OCI-LY1 (cell line): Measurements from ENCODE around the gene NDRG4.
A peak's percentile ranks its signal among the peaks of the same experiment; 100 is the strongest.

Source experiments
- H2AFZ ChIP-seq: fragments of 200-600 bp; sonication (generic), shearing (Covaris generic); 2 replicates; pipeline ENCODE4 v1.6.0; 2014; ENCODE audit warnings: antibody characterized with exemption, mild to moderate bottlenecking, low read length
- H3F3A ChIP-seq: fragments of 200-600 bp; sonication (generic), shearing (Covaris generic); 2 replicates; pipeline ENCODE4 v1.6.0; 2014; ENCODE audit warnings: mild to moderate bottlenecking, antibody characterized with exemption, low read length, moderate library complexity; ENCODE audit not compliant: insufficient read depth
- H3K27ac ChIP-seq: fragments of 200-600 bp; sonication (generic); 2 replicates; pipeline ENCODE4 v1.5.1; 2014; ENCODE audit warnings: low read length, mixed run types, mild to moderate bottlenecking, low read depth; ENCODE audit not compliant: poor library complexity, severe bottlenecking
- H3K27me3 ChIP-seq: fragments of 200-600 bp; sonication (generic); 2 replicates; pipeline ENCODE4 v1.6.0; 2014; ENCODE audit warnings: antibody characterized with exemption, mild to moderate bottlenecking, low read length, moderate library complexity; ENCODE audit not compliant: insufficient read depth
- H3K36me3 ChIP-seq: fragments of 200-600 bp; sonication (generic); 2 replicates; pipeline ENCODE4 v1.6.1; 2014; ENCODE audit warnings: mild to moderate bottlenecking, antibody characterized with exemption, low read length, moderate library complexity, mixed read lengths; ENCODE audit not compliant: insufficient read depth
- H3K4me1 ChIP-seq: fragments of 200-600 bp; sonication (generic); 2 replicates; pipeline ENCODE4 v1.5.1; 2014; ENCODE audit warnings: mild to moderate bottlenecking, low read length, moderate library complexity; ENCODE audit not compliant: insufficient read depth, severe bottlenecking
- H3K4me2 ChIP-seq: fragments of 200-600 bp; sonication (generic), shearing (Covaris generic); 2 replicates; pipeline ENCODE4 v1.6.1; 2014; ENCODE audit warnings: low read length
- H3K4me3 ChIP-seq: fragments of 200-600 bp; sonication (generic); 2 replicates; pipeline ENCODE4 v1.5.1; 2014; ENCODE audit warnings: low read length, low read depth, mild to moderate bottlenecking, mixed read lengths; ENCODE audit not compliant: poor library complexity, severe bottlenecking
- H3K79me2 ChIP-seq: fragments of 200-600 bp; shearing (Covaris generic); 2 replicates; pipeline ENCODE4 v1.6.1; 2016; ENCODE audit warnings: mixed run types, low read length, mixed read lengths; ENCODE audit not compliant: insufficient read depth
- H3K9ac ChIP-seq: fragments of 200-600 bp; sonication (generic), shearing (Covaris generic); 2 replicates; pipeline ENCODE4 v1.6.1; 2014; ENCODE audit warnings: mild to moderate bottlenecking, low read length, mixed read lengths
- H3K9me2 ChIP-seq: fragments of 200-600 bp; sonication (generic), shearing (Covaris generic); 2 replicates; pipeline ENCODE4 v1.6.1; 2014; ENCODE audit warnings: low read depth, mild to moderate bottlenecking, low read length, mixed read lengths
- H3K9me3 ChIP-seq: fragments of 200-600 bp; shearing (Covaris generic); 2 replicates; pipeline ENCODE4 v1.6.1; 2014; ENCODE audit warnings: low read length, mixed read lengths
- H4K20me1 ChIP-seq: fragments of 200-600 bp; sonication (generic), shearing (Covaris generic); 2 replicates; pipeline ENCODE4 v1.6.0; 2016; ENCODE audit warnings: mild to moderate bottlenecking, low read length; ENCODE audit not compliant: insufficient read depth
- EZH2 ChIP-seq: fragments of 200-600 bp; sonication (generic), shearing (Covaris generic); IDR thresholded peaks from 2 replicates; pipeline ENCODE4 v1.8.0; 2017; ENCODE audit warnings: borderline replicate concordance, mixed run types, mild to moderate bottlenecking, antibody characterized with exemption, low read length, moderate library complexity, mixed read lengths
- TF ChIP-seq, protein P1 (sequence below): fragments of 200-600 bp; sonication (generic), shearing (Covaris generic); IDR thresholded peaks from 2 replicates; pipeline ENCODE4 v1.5.1; 2017; ENCODE audit warnings: mild to moderate bottlenecking, antibody characterized with exemption, low read length, moderate library complexity, mixed read lengths

The NDRG4 gene

DNA sequence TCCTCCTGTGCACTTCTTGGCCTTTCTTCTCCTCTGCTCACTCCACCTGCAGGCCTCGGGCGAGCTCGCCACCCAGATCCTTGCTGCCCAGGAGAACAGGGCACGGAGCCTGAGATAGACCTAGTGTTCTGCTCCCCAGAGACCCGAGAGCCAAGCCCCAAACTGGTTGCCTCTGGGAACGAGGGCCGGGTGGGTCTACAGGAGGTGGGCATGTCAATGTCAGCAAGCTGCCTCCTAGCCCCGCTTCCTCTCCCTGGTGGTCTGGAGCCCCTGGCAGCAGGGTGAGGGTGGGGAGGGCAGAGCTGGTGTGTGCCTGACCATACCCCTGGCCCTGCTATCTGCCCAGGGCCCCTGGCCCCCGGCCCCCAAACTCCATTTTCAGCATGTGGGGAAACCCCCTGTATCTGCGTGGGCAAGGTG is 841 bp upstream of the NDRG4 start:
- Histone ChIP-seq H3K27me3 (0 out of 2 replicates have a peak, but pooled peaks cover 5% of the 10 kb centered on the region), H3K4me3 (no peak overlapping the region), H3K79me2 (no peaks in the 10 kb centered on the region), H3K4me1 (peaks cover 23% of the 10 kb centered on the region), H3K9me2 (no peaks in the 10 kb centered on the region), H3F3A (no peaks in the 10 kb centered on the region), H3K36me3 (no peaks in the 10 kb centered on the region), H2AFZ (no peak overlapping the region), H4K20me1 (no peaks in the 10 kb centered on the region), H3K9ac (no peak overlapping the region), H3K27ac (no peak overlapping the region), H3K4me2 (no peak overlapping the region), H3K9me3 (no peaks in the 10 kb centered on the region)
- TF ChIP-seq EZH2, result no peak
- TF ChIP-seq, protein P1, sequence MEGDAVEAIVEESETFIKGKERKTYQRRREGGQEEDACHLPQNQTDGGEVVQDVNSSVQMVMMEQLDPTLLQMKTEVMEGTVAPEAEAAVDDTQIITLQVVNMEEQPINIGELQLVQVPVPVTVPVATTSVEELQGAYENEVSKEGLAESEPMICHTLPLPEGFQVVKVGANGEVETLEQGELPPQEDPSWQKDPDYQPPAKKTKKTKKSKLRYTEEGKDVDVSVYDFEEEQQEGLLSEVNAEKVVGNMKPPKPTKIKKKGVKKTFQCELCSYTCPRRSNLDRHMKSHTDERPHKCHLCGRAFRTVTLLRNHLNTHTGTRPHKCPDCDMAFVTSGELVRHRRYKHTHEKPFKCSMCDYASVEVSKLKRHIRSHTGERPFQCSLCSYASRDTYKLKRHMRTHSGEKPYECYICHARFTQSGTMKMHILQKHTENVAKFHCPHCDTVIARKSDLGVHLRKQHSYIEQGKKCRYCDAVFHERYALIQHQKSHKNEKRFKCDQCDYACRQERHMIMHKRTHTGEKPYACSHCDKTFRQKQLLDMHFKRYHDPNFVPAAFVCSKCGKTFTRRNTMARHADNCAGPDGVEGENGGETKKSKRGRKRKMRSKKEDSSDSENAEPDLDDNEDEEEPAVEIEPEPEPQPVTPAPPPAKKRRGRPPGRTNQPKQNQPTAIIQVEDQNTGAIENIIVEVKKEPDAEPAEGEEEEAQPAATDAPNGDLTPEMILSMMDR, result no peak

DNA sequence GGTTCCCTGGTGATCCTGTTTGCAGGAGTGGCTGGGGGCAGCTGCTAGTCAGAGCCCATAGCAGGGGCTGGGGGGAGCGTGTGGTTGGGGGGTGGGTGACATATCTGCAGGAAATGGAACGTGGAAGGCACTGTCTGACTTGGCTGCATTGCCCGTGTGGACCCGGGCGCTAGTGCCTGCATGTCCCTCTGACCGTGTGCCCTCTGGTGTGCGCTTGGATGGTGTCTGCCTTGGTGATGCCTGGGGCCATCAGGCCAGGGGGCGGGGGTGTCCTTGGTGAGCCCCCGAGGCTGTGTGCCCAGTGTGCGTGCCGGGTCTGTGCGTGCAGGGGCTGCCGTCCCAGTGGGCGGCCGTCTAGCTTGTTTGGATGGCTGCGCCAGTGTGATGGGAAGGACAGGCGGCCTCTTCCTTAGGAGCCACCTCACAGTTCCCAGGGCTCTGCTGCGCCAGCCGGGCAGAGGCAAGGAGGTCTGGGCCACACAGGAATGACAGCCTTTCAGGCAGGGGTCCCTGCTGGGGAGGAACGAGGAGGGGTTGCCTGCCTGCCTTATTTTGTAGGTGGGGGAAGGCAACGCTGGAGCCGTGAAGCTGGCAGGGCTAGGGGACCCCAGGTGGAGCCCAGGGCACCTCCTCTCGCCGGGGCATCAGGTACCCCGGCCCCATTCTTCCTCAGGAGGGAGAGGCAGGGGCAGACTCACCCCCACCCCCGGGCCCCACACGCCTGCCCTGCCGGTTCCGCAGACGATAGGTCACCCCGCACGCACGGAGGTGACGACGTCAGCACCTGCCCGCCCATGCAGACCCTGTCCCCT is 693 bp downstream of the NDRG4 start:
- H3F3A ChIP-seq, result no peaks in the 10 kb centered on the region
- peak overlapping the region; percentile 59 for H3K4me3 ChIP-seq
- peak overlapping the region; percentile 71 for H3K4me2 ChIP-seq
- 0 out of 2 replicates have a peak, but pooled peaks cover 5% of the 10 kb centered on the region for H3K27me3 ChIP-seq
- TF ChIP-seq EZH2, result no peak
- TF ChIP-seq, protein P1, result no peak
- peaks cover 23% of the 10 kb centered on the region for H3K4me1 ChIP-seq
- no peak overlapping the region for H2AFZ ChIP-seq
- no peaks in the 10 kb centered on the region for H3K36me3 ChIP-seq
- H3K79me2 ChIP-seq, result no peaks in the 10 kb centered on the region
- H3K9me3 ChIP-seq, result no peaks in the 10 kb centered on the region
- H4K20me1 ChIP-seq, result no peaks in the 10 kb centered on the region
- no peak overlapping the region for H3K27ac ChIP-seq
- H3K9ac ChIP-seq, result peak overlapping the region; percentile 19; the same call in 1 of the 2 replicates
- H3K9me2 ChIP-seq, result no peaks in the 10 kb centered on the region

DNA sequence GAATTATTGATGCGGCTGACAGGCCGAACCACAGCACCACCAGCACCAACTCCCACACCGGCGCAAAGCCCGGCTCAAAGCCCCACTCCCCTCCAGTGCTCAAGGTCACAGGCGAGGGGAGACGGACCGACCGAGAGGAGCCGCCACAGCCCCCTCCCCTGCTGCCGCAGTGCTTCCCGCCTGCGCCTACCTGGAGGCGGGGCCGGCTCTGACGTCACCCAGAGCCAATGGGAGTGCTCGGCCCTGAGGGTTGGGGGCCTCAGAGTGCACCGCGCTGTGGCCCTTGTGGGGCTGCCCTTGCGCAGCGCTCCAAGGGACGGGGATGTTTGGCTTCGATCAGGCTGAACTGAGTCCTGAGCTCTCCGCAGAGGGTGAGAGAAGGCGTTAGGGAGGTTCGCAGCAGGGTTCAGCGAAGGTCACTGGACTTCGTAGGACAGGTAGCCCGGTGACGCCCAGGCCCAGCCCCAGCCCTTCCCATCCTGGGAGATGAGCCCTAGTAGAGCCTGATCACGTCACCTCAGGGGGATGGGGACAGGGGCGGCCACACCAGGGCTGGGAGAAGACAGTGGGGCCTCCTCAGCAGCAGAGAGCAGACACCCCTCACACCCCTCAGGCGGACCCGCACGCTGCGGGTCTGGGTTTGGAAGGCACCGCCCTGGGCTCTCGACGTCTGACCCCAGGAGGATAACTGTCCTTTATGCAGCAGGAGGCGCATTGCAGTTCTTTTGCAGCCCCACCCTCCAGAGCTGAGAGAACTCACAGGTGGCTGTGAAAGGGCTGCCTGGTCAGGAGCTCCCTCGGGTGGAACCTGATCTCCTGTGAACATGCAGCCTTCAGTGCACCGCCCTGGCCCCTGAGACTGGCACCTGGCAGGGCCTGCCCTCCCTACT is 1.5 kb downstream of the NDRG4 start:
- H3K79me2 ChIP-seq, result no peaks in the 10 kb centered on the region
- H2AFZ ChIP-seq, result no peak overlapping the region
- H3K27ac ChIP-seq, result no peak overlapping the region
- H3K4me2 ChIP-seq, result peak overlapping the region; percentile 71
- H3F3A ChIP-seq, result no peaks in the 10 kb centered on the region
- H3K36me3 ChIP-seq, result no peaks in the 10 kb centered on the region
- no peaks in the 10 kb centered on the region for H3K9me2 ChIP-seq
- H3K9me3 ChIP-seq, result no peaks in the 10 kb centered on the region
- TF ChIP-seq EZH2, result no peak
- TF ChIP-seq, protein P1, result no peak
- no peaks in the 10 kb centered on the region for H4K20me1 ChIP-seq
- no peak overlapping the region; the same call in 1 of the 2 replicates for H3K9ac ChIP-seq
- peaks cover 23% of the 10 kb centered on the region for H3K4me1 ChIP-seq
- 0 out of 2 replicates have a peak, but pooled peaks cover 5% of the 10 kb centered on the region for H3K27me3 ChIP-seq
- H3K4me3 ChIP-seq, result peak overlapping the region; percentile 59
